Measurements from ENCODE around the gene CPNE6. TPM values are rescaled to one million over a fixed set of nuclear protein-coding genes. Genes with fewer than 3 reads are reported as not detected.

The CPNE6 gene
- total and polyA plus RNA-seq, 2 of the 13 experiments (the other 11 are each of a cell fraction or from before 2014, with no cell fraction given), result not detected

GRCh38 chr14:24060984-24061913, 10.1 kb upstream of the CPNE6 start (continued):
- no peak for TF ChIP-seq FOSL1 (CRISPR knock-in tag; IDR thresholded peaks at IDR 0.05; ENCODE audit: borderline replicate concordance)
- TF ChIP-seq ZNF256 (CRISPR knock-in tag; conservative IDR thresholded peaks at IDR 0.05), result no peak
- TF ChIP-seq ZMYM3 (CRISPR knock-in tag; IDR thresholded peaks at IDR 0.05), result 0 out of 2 replicates have a peak, but pooled peaks have one; percentile 58
- no peak for TF ChIP-seq RORA (CRISPR knock-in tag; IDR thresholded peaks at IDR 0.05)
- 0 out of 2 replicates have a peak, but pooled peaks have one; percentile 23 for TF ChIP-seq DPF2 (CRISPR knock-in tag; IDR thresholded peaks at IDR 0.05; ENCODE audit: borderline replicate concordance, low read depth)
- TF ChIP-seq PAXIP1 (CRISPR knock-in tag; conservative IDR thresholded peaks at IDR 0.05), result peak; percentile 35
- no peak for TF ChIP-seq LCORL (IDR thresholded peaks at IDR 0.05)
- TF ChIP-seq LCORL (CRISPR knock-in tag; IDR thresholded peaks at IDR 0.05), result peak; percentile 40; the same call in 1 of the 2 replicates
- TF ChIP-seq ZNF263 (CRISPR knock-in tag; IDR thresholded peaks at IDR 0.05), result peak; percentile 63
- TF ChIP-seq SUZ12 (IDR thresholded peaks at IDR 0.05; ENCODE audit: low read depth, low read length), result no peak
- 0 out of 2 replicates have a peak, but pooled peaks have one; percentile 2 for TF ChIP-seq ZBTB7A (CRISPR knock-in tag; IDR thresholded peaks at IDR 0.05)
- TF ChIP-seq ZBTB40 (IDR thresholded peaks at IDR 0.05), result no peak
- peak; percentile 43; the same call in 1 of the 2 replicates for TF ChIP-seq ZBTB40 (CRISPR knock-in tag; IDR thresholded peaks at IDR 0.05)
- peak; percentile 63; the same call in 1 of the 2 replicates for TF ChIP-seq ZNF44 (CRISPR knock-in tag; IDR thresholded peaks at IDR 0.05)
- no peak for TF ChIP-seq KAT2B (IDR thresholded peaks at IDR 0.05; ENCODE audit: borderline replicate concordance, low read depth, low read length)
- 0 out of 2 replicates have a peak, but pooled peaks have one; percentile 82 for TF ChIP-seq NFIB (CRISPR knock-in tag; IDR thresholded peaks at IDR 0.05; ENCODE audit: borderline replicate concordance)
- peak; percentile 68 for TF ChIP-seq IKZF4 (CRISPR knock-in tag; IDR thresholded peaks at IDR 0.05; ENCODE audit: borderline replicate concordance, low read depth, not compliant biosample characterization)

Measured in HepG2 (cell line).